Coronary artery (tissue), 2 donors: Measurements from ENCODE around the gene SIM2.

Experiments used
- DNase-seq: peaks from one replicate; pipeline ENCODE4 v3.0.0-alpha.2; 2017; ENCODE audit warnings: low spot score
- H3K27ac ChIP-seq, 2 donors: fragments of 200-600 bp; sonication (generic); one replicate each; pipeline ENCODE4 v1.5.1; 2016 to 2019
- H3K4me3 ChIP-seq: fragments of 200-600 bp; sonication (generic); 2 replicates; pipeline ENCODE4 v1.5.1; 2016; ENCODE audit warnings: mild to moderate bottlenecking, moderate library complexity
- CTCF ChIP-seq: fragments of 200-600 bp; sonication (generic); IDR thresholded peaks from one replicate; pipeline ENCODE4 v1.5.1; 2019; ENCODE audit warnings: antibody characterized with exemption

Gene SIM2

DNA sequence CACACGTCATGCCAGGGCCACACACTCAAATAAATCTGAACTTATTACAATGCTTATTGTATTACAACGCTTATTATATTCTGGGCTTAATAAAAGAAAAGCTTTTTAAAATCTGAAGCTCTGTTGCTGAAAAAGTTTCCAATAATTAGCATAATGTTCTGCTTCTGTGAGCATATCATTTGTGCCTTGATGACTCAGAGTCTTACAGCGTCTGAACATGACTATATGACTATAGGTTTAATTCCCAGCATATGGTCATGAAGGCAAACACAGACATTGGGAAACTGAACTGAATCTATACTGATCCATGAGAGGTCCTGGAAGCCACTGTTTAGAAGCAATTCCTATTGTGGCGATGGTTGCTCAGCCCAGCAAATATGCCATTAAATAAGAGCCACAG lies 66.3 kb downstream of the SIM2 start:
- Histone ChIP-seq H3K4me3 (no peak overlapping the region), H3K27ac (no peak overlapping the region)
- no peak for TF ChIP-seq CTCF
- DNase-seq, result no peak

GRCh38 chr21:36766511-36766910 lies 67.6 kb downstream of the SIM2 start:
- no peak for TF ChIP-seq CTCF
- DNase-seq, result no peak
- no peak overlapping the region for H3K27ac ChIP-seq
- H3K4me3 ChIP-seq, result no peak overlapping the region

GRCh38 chr21:36767096-36767495 lies 68.2 kb downstream of the SIM2 start:
- Histone ChIP-seq H3K4me3 (no peak overlapping the region), H3K27ac (no peak overlapping the region)
- no peak for DNase-seq
- no peak for TF ChIP-seq CTCF

- TF ChIP-seq CTCF, result no peak
- Histone ChIP-seq H3K27ac (no peak overlapping the region), H3K4me3 (no peak overlapping the region)
- no peak for DNase-seq
Measured at GRCh38 chr21:36768496-36768895, 69.6 kb downstream of the SIM2 start.

- Histone ChIP-seq H3K27ac (no peak overlapping the region), H3K4me3 (no peak overlapping the region)
- no peak for TF ChIP-seq CTCF
- no peak for DNase-seq
Measured at GRCh38 chr21:36769051-36769839, 70.3 kb downstream of the SIM2 start.

- no peak for TF ChIP-seq CTCF
- Histone ChIP-seq H3K27ac (no peak overlapping the region), H3K4me3 (no peak overlapping the region)
- peak; percentile 68 for DNase-seq
Measured at GRCh38 chr21:36773117-36773516, 74.2 kb downstream of the SIM2 start.

DNA sequence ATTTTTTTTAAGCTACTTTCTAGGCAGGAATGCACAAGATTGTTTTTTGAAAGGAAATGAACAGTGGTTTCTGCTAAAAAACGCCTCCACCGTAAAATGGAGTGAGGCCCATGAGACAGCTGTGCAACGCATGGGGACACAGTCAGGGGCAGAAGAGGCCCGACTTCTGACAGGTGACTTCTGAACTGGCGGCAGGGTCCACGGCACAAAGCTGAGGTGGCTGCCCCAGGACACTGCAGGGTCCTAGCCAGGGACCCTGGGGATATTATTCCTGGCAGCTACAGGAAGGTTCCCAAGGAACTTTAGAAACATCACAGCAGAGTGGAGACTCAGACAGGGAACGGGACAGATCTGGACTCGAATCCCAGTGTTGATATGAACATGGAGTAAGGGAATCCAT lies 75.1 kb downstream of the SIM2 start:
- Histone ChIP-seq H3K4me3 (no peak overlapping the region), H3K27ac (no peak overlapping the region)
- DNase-seq, result peak; percentile 64
- TF ChIP-seq CTCF, result no peak
